WTC11 (cell line): ENCODE data around the gene ETV1. TPM values are rescaled to one million over a fixed set of nuclear protein-coding genes. Genes with fewer than 3 reads are reported as not detected.

ENCODE experiments used
- ATAC-seq: fragments of 200-7000 bp; cut with Tn5 transposase; 2 replicates; pipeline ENCODE4 v1.10.0; 2021; ENCODE audit warnings: mild to moderate bottlenecking, moderate library complexity
- CTCF ChIA-PET: fragments of 300-600 bp; sonication (Branson Sonifier 250); formaldehyde crosslinking; loops from one replicate; lab custom pipeline; 2021; ENCODE audit warnings: antibody characterized with exemption; lab: Charles Lee
- POLR2A ChIA-PET: fragments of 350-600 bp; sonication (Branson Sonifier 250); formaldehyde crosslinking; loops from one replicate; lab custom pipeline; 2021; ENCODE audit warnings: antibody characterized with exemption; lab: Charles Lee
- DNase-seq: peaks from one replicate; pipeline ENCODE4 v3.0.0; 2021; ENCODE audit warnings: low spot score
- H3K27ac Mint-ChIP-seq: 2 replicates; pipeline ENCODE4 v1.8.0; 2021; ENCODE audit warnings: mixed read lengths
- H3K27me3 Mint-ChIP-seq: 2 replicates; pipeline ENCODE4 v1.8.0; 2021; ENCODE audit warnings: low read depth, mild to moderate bottlenecking, moderate library complexity, mixed read lengths
- H3K36me3 Mint-ChIP-seq: 2 replicates; pipeline ENCODE4 v1.8.0; 2021; ENCODE audit warnings: mixed read lengths
- H3K4me1 Mint-ChIP-seq: 2 replicates; pipeline ENCODE4 v1.8.0; 2022; ENCODE audit warnings: mixed read lengths
- H3K4me3 Mint-ChIP-seq: 2 replicates; pipeline ENCODE4 v1.8.0; 2021; ENCODE audit warnings: mild to moderate bottlenecking, moderate library complexity, mixed read lengths
- H3K9me3 Mint-ChIP-seq: 2 replicates; pipeline ENCODE4 v1.8.0; 2021; ENCODE audit warnings: mixed read lengths
- ATF3 ChIP-seq: sonication (generic); formaldehyde crosslinking; conservative IDR thresholded peaks from 2 replicates; pipeline ENCODE4 v1.8.1; 2022; ENCODE audit warnings: mild to moderate bottlenecking, missing genetic modification reagents
- CBFB ChIP-seq: sonication (generic); formaldehyde crosslinking; IDR thresholded peaks from 2 replicates; pipeline ENCODE4 v1.8.1; 2022; ENCODE audit warnings: mild to moderate bottlenecking, low read depth, missing genetic modification reagents
- E2F4 ChIP-seq: sonication (generic); formaldehyde crosslinking; IDR thresholded peaks from 2 replicates; pipeline ENCODE4 v1.8.1; 2022; ENCODE audit warnings: low read depth, mild to moderate bottlenecking, moderate library complexity, missing genetic modification reagents, borderline replicate concordance
- ESRRA ChIP-seq: sonication (generic); formaldehyde crosslinking; IDR thresholded peaks from 2 replicates; pipeline ENCODE4 v1.8.1; 2022; ENCODE audit warnings: mild to moderate bottlenecking, missing genetic modification reagents, borderline replicate concordance
- FOXK1 ChIP-seq: sonication (generic); formaldehyde crosslinking; IDR thresholded peaks from 2 replicates; pipeline ENCODE4 v1.8.0; 2022; ENCODE audit warnings: mild to moderate bottlenecking, moderate library complexity, missing genetic modification reagents
- GABPB1 ChIP-seq: sonication (generic); formaldehyde crosslinking; IDR thresholded peaks from 2 replicates; pipeline ENCODE4 v1.8.1; 2023; ENCODE audit warnings: mild to moderate bottlenecking, missing genetic modification reagents
- GTF2I ChIP-seq: fragments of 250-450 bp; sonication (Bioruptor Pico); conservative IDR thresholded peaks from 2 replicates; pipeline ENCODE4 v1.4.0; 2021; ENCODE audit warnings: mild to moderate bottlenecking
- JAZF1 ChIP-seq: fragments of 250-450 bp; sonication (Bioruptor Pico); IDR thresholded peaks from 2 replicates; pipeline ENCODE4 v1.9.0; 2021; ENCODE audit warnings: moderate library complexity, mild to moderate bottlenecking, inconsistent platforms
- KAT7 ChIP-seq: sonication (generic); formaldehyde crosslinking; IDR thresholded peaks from 2 replicates; pipeline ENCODE4 v1.8.1; 2023; ENCODE audit warnings: missing genetic modification reagents, mild to moderate bottlenecking, borderline replicate concordance
- MAX ChIP-seq: sonication (generic); formaldehyde crosslinking; IDR thresholded peaks from 2 replicates; pipeline ENCODE4 v1.8.0; 2022; ENCODE audit warnings: mild to moderate bottlenecking, missing genetic modification reagents
- NR3C1 ChIP-seq: sonication (generic); formaldehyde crosslinking; conservative IDR thresholded peaks from 2 replicates; pipeline ENCODE4 v1.8.1; 2023; ENCODE audit warnings: low read depth, mild to moderate bottlenecking, missing genetic modification reagents
- PRRX2 ChIP-seq: fragments of 250-450 bp; sonication (Bioruptor Pico); IDR thresholded peaks from 2 replicates; pipeline ENCODE4 v1.8.0; 2021; ENCODE audit warnings: mild to moderate bottlenecking
- RELA ChIP-seq: sonication (generic); formaldehyde crosslinking; IDR thresholded peaks from 2 replicates; pipeline ENCODE4 v1.8.1; 2022; ENCODE audit warnings: missing genetic modification reagents, mild to moderate bottlenecking, borderline replicate concordance
- RORB ChIP-seq: fragments of 250-450 bp; sonication (Bioruptor Pico); IDR thresholded peaks from 2 replicates; pipeline ENCODE4 v1.9.0; 2021; ENCODE audit warnings: mild to moderate bottlenecking
- SOX15 ChIP-seq: fragments of 250-450 bp; sonication (Bioruptor Pico); IDR thresholded peaks from 2 replicates; pipeline ENCODE4 v1.9.0; 2021; ENCODE audit warnings: mild to moderate bottlenecking
- USF1 ChIP-seq: sonication (generic); formaldehyde crosslinking; IDR thresholded peaks from 2 replicates; pipeline ENCODE4 v1.8.0; 2022; ENCODE audit warnings: mild to moderate bottlenecking, missing genetic modification reagents
- ZMAT4 ChIP-seq: fragments of 250-450 bp; sonication (Bioruptor Pico); IDR thresholded peaks from 2 replicates; pipeline ENCODE4 v1.9.0; 2021; ENCODE audit warnings: mild to moderate bottlenecking
- ZNF232 ChIP-seq: sonication (generic); formaldehyde crosslinking; IDR thresholded peaks from 2 replicates; pipeline ENCODE4 v1.8.0; 2022; ENCODE audit warnings: mild to moderate bottlenecking, missing genetic modification reagents
- ZNF281 ChIP-seq: sonication (generic); formaldehyde crosslinking; IDR thresholded peaks from 2 replicates; pipeline ENCODE4 v1.8.0; 2023; ENCODE audit warnings: mild to moderate bottlenecking, missing genetic modification reagents
- ZNF396 ChIP-seq: fragments of 250-450 bp; sonication (Bioruptor Pico); IDR thresholded peaks from 2 replicates; pipeline ENCODE4 v1.8.0; 2021; ENCODE audit warnings: mild to moderate bottlenecking, moderate library complexity, borderline replicate concordance
- ZSCAN18 ChIP-seq: fragments of 250-450 bp; sonication (Bioruptor Pico); IDR thresholded peaks from 2 replicates; pipeline ENCODE4 v2.1.2; 2022; ENCODE audit warnings: mild to moderate bottlenecking, moderate library complexity
- total RNA-seq: library from RNA; stranded (reverse); gene quantifications from 3 replicates; pipeline ENCODE4 v1.2.3, GENCODE V29; 2021

The ETV1 gene
- total RNA-seq, 1 experiment from 2014 or later = 76.6 TPM

GRCh38 chr7:13948019-13948801, 41.3 kb downstream of the ETV1 start:
- POLR2A ChIA-PET = no interaction called here
- peak overlapping the region; percentile 69; the same call in 1 of the 2 replicates for H3K27ac Mint-ChIP-seq
- DNase-seq = no peak
- H3K4me3 Mint-ChIP-seq = no peak overlapping the region
- H3K36me3 Mint-ChIP-seq = peaks cover 27% of the 10 kb centered on the region
- peaks cover 10% of the 10 kb centered on the region for H3K9me3 Mint-ChIP-seq
- ATAC-seq = no peak
- no peaks in the 10 kb centered on the region for H3K27me3 Mint-ChIP-seq
- CTCF ChIA-PET = no interaction called here
- no peak for TF ChIP-seq GTF2I (CRISPR knock-in tag)
- no peak for TF ChIP-seq JAZF1 (CRISPR knock-in tag)
- TF ChIP-seq SOX15 = no peak
- TF ChIP-seq ESRRA (CRISPR knock-in tag) = no peak
- no peak for TF ChIP-seq MAX (CRISPR knock-in tag)
- TF ChIP-seq USF1 (CRISPR knock-in tag) = no peak
- TF ChIP-seq ZNF396 (CRISPR knock-in tag) = no peak
- TF ChIP-seq ZMAT4 (CRISPR knock-in tag) = no peak
- TF ChIP-seq, all 79 proteins: peak for 0
- H3K4me1 Mint-ChIP-seq = peaks cover 63% of the 10 kb centered on the region

- ChIA-PET POLR2A (no interaction called here), CTCF (no interaction called here)
- Mint-ChIP-seq H3K27me3 (no peaks in the 10 kb centered on the region), H3K9me3 (peaks cover 15% of the 10 kb centered on the region), H3K36me3 (peaks cover 33% of the 10 kb centered on the region), H3K4me1 (peaks cover 59% of the 10 kb centered on the region), H3K27ac (no peak overlapping the region), H3K4me3 (no peak overlapping the region)
- ATAC-seq (no peak), DNase-seq (no peak)
- TF ChIP-seq E2F4 (CRISPR knock-in tag) = no peak
- no peak for TF ChIP-seq GABPB1 (CRISPR knock-in tag)
- no peak for TF ChIP-seq ZNF232 (CRISPR knock-in tag)
- no peak for TF ChIP-seq GTF2I (CRISPR knock-in tag)
- no peak for TF ChIP-seq PRRX2 (CRISPR knock-in tag)
- no peak for TF ChIP-seq CBFB (CRISPR knock-in tag)
- no peak for TF ChIP-seq ZSCAN18
- no peak for TF ChIP-seq RELA (CRISPR knock-in tag)
- TF ChIP-seq FOXK1 = no peak
- no peak for TF ChIP-seq NR3C1
- TF ChIP-seq ZNF281 = no peak
- no peak for TF ChIP-seq RORB (CRISPR knock-in tag)
- no peak for TF ChIP-seq KAT7 (CRISPR knock-in tag)
- no peak for TF ChIP-seq ATF3
Observed at GRCh38 chr7:13947535-13947934, 41.9 kb downstream of the ETV1 start.
